Kidney epithelial cell (primary cell): ENCODE data around the gene SRRT. TPM values are rescaled to one million over a fixed set of nuclear protein-coding genes. Genes with fewer than 3 reads are reported as not detected.

Source experiments
- DNase-seq: peaks from one replicate; pipeline ENCODE4 v3.0.0-alpha.2; 2010; ENCODE audit warnings: low read depth
- H3K27me3 ChIP-seq: 2 replicates; pipeline ENCODE4 v1.6.0; 2011; ENCODE audit warnings: low read length; ENCODE audit not compliant: control insufficient read depth, insufficient read depth
- H3K36me3 ChIP-seq: 2 replicates; pipeline ENCODE4 v1.5.1; 2011; ENCODE audit warnings: low read length; ENCODE audit not compliant: control insufficient read depth, insufficient read depth
- H3K4me3 ChIP-seq: 2 replicates; pipeline ENCODE4 v1.5.1; 2011; ENCODE audit warnings: low read depth, mild to moderate bottlenecking, control low read depth, low read length
- total RNA-seq: library from RNA; depleted of rRNA; stranded (reverse); fragments of >200 nt; gene quantifications from 2 replicates; pipeline ENCODE4 v1.2.3, GENCODE V29; 2015
- TF ChIP-seq, protein P1 (sequence below): IDR thresholded peaks from 2 replicates; pipeline ENCODE4 v1.5.1; 2011; ENCODE audit warnings: mild to moderate bottlenecking, moderate library complexity, low read length, control low read depth, inconsistent platforms; ENCODE audit not compliant: insufficient read depth, poor library complexity, severe bottlenecking

Gene SRRT
- total RNA-seq, 1 donor from 2014 or later = 65.9 TPM

DNA sequence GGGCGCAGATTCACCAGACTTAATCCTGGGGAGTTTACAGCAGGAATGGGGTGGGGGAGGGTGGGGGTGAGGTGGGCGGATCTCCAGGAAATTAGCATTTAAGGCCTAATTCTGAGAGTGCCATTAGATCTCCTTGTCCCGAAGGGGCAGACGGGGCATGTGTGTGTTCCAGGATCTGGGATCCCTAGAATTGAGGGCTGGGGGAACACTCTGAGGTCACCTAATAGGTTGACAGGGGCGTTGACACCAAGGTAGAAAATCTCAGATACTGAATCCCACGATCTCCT, 38.1 kb upstream of the SRRT start:
- no peak for DNase-seq
- H3K36me3 ChIP-seq = no peaks in the 10 kb centered on the region
- H3K4me3 ChIP-seq = no peak overlapping the region
- no peaks in the 10 kb centered on the region for H3K27me3 ChIP-seq
- TF ChIP-seq, protein P1, sequence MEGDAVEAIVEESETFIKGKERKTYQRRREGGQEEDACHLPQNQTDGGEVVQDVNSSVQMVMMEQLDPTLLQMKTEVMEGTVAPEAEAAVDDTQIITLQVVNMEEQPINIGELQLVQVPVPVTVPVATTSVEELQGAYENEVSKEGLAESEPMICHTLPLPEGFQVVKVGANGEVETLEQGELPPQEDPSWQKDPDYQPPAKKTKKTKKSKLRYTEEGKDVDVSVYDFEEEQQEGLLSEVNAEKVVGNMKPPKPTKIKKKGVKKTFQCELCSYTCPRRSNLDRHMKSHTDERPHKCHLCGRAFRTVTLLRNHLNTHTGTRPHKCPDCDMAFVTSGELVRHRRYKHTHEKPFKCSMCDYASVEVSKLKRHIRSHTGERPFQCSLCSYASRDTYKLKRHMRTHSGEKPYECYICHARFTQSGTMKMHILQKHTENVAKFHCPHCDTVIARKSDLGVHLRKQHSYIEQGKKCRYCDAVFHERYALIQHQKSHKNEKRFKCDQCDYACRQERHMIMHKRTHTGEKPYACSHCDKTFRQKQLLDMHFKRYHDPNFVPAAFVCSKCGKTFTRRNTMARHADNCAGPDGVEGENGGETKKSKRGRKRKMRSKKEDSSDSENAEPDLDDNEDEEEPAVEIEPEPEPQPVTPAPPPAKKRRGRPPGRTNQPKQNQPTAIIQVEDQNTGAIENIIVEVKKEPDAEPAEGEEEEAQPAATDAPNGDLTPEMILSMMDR = no peak

DNA sequence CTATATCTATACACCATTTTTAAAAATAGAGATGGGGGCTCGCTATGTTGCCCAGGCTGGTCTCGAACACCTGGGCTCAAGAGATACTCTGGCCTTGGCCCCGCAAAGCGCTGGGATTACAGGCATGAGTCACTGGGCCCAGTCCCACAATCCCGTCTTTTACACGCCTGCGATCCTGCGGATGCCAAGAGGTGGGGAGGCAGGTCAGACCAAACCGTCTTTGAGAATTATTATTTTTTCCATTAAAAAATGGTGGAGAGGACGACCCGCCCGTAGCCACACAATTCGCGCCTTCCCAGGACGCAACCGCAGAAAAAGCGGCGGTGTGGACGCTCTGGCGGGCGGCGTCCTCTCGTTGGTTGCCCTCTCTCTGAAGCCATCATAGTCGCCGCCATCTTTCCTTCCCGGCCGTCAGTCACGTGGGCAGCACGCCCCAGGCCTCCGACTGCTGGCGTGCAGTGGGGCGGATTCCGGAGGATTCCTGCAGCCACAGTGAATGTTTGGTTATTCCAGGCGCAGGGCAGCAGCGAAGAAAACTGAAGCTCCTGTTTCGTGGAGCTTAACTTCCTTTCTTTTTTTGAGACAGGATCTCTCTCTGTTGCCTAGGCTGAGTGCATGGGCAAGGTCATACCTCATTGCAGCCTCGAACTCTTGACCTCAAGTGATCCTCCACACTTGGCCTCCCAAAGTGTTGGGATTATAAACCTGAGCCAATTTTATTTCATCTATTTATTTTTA, 37.6 kb upstream of the SRRT start:
- TF ChIP-seq, protein P1 = no peak
- H3K4me3 ChIP-seq = no peak overlapping the region
- H3K27me3 ChIP-seq = no peaks in the 10 kb centered on the region
- DNase-seq = no peak
- no peaks in the 10 kb centered on the region for H3K36me3 ChIP-seq

DNA sequence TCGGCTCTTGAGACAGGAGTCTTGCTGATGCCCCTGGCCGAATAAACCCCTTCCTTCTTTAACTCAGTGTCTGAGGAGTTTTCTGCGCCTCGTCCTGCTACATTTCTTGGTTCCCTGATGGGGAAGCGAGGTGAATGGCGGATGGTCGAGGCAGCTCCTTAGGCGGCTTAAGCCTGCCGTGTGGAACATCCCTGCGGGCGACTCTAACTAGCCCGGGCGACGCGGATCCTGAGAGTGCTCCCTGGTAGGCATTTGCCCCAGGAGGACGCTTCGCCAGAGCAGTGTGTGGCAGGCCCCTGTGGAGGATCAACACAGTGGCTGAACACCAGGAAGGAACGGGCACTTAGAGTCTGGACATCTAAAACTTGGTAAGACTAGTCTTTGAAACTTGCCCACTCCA, 35.5 kb upstream of the SRRT start:
- Histone ChIP-seq H3K4me3 (no peak overlapping the region), H3K27me3 (no peaks in the 10 kb centered on the region), H3K36me3 (no peaks in the 10 kb centered on the region)
- TF ChIP-seq, protein P1 = no peak
- DNase-seq = no peak

DNA sequence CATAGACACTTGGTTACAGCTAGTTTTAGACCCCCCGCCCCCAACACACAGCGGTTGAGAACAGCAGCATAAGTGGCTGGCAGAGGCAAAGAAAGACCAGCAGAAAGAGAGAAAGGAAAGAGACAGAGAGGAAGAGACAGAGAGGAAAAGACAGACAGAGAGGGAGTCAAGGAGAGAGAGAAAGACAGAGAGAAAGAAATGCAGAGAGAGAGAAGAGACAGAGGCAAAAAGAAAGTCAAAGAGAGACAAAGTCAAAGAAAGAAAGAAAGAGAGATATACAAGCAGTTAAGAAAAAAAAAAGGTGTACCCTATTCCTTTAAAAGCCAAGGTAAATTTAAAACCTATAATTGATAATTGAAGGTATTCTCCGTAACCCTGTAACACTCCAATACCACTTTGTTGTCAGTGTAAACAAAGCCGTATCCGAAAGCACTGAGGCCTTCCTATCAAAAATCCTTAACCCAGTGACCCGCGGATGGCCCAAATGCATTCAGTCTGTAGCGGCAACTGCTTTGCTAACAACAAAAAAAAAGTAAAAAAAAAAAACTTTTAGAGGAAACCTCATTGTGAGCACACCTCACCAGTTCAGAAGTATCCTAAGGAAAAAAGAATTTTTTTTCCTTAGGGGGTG, 34.3 kb upstream of the SRRT start:
- DNase-seq = no peak
- no peaks in the 10 kb centered on the region for H3K36me3 ChIP-seq
- H3K27me3 ChIP-seq = no peaks in the 10 kb centered on the region
- H3K4me3 ChIP-seq = no peak overlapping the region
- TF ChIP-seq, protein P1 = no peak

DNA sequence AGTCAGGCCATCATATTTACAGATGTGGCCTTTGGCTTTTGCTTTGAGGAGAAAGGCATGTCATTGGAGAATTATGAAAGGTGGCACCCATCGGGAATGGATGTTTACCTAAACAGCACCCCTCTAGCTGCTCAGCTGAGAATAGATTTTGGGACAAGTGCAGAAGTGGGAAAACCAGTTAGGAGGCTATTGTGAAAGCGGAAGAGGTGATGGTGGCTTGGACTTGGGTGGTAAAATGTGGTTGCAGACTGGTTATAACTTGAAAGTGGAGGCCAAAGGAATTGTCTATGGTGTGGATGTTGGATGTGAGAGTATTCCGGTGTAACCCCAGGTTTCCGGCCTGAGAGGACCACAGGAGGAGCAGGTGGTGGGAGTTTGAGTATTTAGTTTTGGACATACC, 27.5 kb upstream of the SRRT start:
- H3K4me3 ChIP-seq = no peak overlapping the region
- no peaks in the 10 kb centered on the region for H3K36me3 ChIP-seq
- DNase-seq = no peak
- TF ChIP-seq, protein P1 = no peak
- H3K27me3 ChIP-seq = no peaks in the 10 kb centered on the region
